Bone marrow (tissue), 2 donors: ENCODE results near the gene STRBP.
A peak's percentile ranks its signal among the peaks of the same experiment; 100 is the strongest.

Source experiments
- DNase-seq, 2 donors: peaks; one replicate each; lab custom pipeline; 2025; lab: John Stamatoyannopoulos, UW

STRBP gene

GRCh38 chr9:123097430-123098095 lies 170.8 kb downstream of the STRBP start:
- no peak for DNase-seq

DNA sequence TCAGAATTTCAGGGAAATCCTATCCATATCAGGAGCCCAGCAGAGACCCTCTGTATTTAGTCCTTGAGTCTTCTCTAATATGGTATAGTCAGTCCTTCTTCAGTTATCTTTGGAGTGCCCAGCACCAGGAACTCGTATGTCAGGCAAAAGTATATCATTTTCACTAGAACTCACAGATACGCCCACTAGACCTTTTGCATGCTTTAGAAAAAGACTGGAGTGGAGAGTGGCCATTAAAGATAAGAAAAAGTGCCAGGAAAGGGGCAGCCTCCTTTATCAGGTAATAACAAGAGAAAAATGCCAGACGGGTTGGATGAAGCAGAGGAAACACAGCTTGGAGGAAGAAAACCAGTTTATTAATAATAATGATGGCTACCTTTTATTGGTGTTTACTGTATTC lies 171.4 kb downstream of the STRBP start:
- no peak for DNase-seq

- DNase-seq = no peak
Measured at GRCh38 chr9:123093141-123093540, 175.2 kb downstream of the STRBP start.

DNA sequence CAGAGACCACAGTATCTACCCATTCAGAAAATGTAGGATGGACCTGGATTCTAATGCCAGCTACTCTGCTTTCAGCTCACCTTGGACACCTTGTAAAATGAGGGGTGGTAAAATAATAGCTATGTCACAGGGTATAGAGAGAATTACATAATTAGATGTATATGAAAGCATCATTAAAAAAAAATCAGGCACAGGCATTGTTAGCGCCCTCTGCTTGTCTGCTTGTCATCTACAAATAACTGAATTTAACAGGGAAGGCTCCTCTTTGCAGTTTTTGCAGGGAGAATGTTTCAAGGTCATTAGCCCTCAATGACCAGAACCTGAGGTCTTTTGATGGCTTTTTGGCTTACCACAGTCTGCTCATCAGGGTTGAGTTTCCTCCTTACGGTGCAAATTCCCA lies 176.9 kb downstream of the STRBP start:
- no peak for DNase-seq

DNA sequence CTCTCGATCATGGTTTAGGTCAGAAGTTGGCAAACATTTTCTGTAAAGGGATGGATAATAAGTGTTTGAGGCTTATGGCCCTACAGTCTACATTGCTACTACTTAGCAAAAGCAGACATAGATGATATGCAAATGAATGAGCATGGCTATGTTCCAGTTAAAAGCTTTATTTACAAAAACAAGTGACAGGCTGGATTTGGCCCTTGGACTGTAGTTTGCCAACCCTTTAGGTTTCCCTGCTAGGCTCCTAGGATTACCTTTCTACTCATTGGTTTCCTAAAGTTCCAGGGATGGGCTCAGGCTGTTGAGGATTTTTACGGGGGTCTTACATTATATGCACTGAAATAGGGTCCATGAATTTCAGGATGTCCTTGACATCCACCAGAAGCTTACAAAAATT lies 177.4 kb downstream of the STRBP start:
- no peak for DNase-seq

DNA sequence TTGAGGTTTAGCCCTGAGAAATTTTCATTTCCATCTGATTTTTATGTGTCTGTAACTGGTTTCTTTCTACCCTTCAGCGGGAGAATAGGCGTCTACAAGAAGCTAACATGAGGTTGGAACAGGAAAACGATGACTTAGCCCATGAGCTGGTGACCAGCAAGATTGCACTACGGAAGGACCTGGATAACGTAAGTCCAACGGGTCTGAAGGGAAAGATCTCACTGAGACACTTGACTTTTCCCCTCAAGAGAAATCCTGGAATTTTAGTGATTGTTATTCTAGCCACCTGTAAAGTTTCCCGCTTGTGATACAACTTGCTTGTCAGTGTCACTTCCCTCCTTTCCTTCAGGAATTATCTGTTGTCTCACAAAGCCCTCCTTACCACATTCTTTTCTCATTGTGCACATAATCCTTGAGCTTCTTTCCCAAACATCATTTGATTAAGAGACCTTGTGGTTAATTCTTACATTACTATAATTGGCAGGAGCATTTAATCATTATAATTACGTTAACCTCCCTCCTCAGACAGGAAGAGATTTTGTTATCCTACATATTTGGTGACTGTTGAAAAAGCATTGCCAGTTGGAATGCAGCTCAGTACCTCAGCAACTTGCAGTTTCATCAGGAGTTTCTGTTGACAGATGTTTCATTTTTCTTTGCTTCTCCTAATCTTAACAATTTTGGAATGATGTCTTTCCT lies 178.0 kb downstream of the STRBP start:
- no peak for DNase-seq

DNA sequence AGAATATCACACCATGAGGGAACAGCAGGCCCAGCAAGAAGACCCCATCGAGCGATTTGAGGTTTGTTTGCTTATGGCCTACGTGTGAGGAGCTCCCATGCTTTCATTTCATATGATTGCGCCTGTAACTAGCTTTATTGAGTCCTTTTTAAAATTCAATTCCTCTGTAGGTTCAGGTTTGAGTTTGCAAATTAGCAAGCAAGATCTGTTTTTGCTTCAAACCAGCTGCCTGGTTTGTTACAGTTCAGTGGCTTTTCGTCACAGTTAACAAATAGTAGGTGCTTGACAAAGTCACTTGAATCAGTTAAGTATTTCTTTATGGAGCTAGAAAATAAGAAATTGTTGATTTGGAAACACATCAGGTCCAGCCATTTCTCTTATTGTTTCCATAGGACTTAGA lies 178.6 kb downstream of the STRBP start:
- no peak for DNase-seq

GRCh38 chr9:123089040-123089439 lies 179.3 kb downstream of the STRBP start:
- DNase-seq = no peak

GRCh38 chr9:123087359-123087888 lies 181.0 kb downstream of the STRBP start:
- no peak for DNase-seq

DNA sequence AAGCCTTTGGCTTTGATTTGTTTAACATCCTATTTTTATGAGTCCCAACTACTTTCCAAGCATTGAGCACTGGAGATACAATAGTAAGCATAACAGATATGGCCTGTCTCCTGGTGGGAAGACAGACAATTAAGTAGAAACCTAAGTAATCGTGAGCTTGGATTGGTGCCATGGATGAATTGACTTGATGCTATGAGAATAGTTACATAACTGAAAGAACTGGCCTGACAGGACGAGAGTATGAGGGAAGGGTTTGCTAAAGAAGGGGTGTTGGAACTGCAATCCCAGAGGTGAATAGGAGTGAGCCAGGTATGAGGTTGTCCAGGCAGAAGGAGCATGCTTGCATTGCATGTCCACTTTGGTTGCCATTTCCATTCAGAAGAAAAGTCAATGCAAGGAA lies 182.5 kb downstream of the STRBP start:
- DNase-seq = no peak

DNA sequence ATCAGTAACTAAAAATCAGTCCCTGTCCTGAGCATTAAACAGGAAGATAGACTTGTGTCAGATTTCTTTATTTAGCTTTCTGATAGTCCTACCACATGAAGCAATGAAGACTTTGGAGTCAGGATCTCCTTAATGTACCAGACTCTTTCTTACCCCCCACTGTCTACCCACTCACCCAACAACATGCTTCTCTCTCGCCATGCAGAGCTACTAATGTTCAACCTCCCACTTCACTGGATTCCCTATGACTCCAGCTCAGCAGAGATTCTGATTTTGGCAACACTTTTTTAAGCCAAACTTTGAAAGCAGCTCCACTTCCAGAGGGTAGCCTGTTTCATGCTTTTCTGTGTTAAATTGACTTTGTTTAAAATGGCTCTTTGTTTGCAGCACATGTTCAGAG lies 184.1 kb downstream of the STRBP start:
- DNase-seq = no peak

- DNase-seq = no peak
Measured at GRCh38 chr9:123083680-123084079, 184.7 kb downstream of the STRBP start.

GRCh38 chr9:123081824-123082223 lies 186.6 kb downstream of the STRBP start:
- DNase-seq = peak in 1 of 2 donors; percentile 9

- DNase-seq = no peak
Measured at GRCh38 chr9:123080444-123080843, 187.9 kb downstream of the STRBP start.

- no peak for DNase-seq
Measured at GRCh38 chr9:123074628-123075027, 193.8 kb downstream of the STRBP start.

DNA sequence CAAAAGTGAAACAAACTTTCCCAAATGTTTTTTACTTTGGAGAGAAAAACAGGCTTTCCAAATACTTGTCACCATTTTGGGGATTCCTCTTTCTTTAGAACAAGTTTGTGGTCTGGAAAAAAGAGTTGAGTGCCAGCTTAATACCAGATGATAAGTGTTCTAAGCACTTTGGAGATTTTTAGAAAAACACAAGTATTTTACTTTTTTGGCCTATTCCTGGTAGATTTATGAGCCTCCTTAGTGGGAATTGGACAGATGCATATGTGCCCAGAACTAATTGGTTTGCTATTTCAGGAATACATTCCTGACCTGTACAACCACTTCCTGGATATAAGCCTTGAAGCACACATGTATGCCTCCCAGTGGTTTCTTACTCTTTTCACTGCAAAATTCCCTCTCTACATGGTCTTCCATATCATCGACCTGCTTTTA lies 194.4 kb downstream of the STRBP start:
- DNase-seq = no peak

- DNase-seq = no peak
Measured at GRCh38 chr9:123073441-123073840, 194.9 kb downstream of the STRBP start.

DNA sequence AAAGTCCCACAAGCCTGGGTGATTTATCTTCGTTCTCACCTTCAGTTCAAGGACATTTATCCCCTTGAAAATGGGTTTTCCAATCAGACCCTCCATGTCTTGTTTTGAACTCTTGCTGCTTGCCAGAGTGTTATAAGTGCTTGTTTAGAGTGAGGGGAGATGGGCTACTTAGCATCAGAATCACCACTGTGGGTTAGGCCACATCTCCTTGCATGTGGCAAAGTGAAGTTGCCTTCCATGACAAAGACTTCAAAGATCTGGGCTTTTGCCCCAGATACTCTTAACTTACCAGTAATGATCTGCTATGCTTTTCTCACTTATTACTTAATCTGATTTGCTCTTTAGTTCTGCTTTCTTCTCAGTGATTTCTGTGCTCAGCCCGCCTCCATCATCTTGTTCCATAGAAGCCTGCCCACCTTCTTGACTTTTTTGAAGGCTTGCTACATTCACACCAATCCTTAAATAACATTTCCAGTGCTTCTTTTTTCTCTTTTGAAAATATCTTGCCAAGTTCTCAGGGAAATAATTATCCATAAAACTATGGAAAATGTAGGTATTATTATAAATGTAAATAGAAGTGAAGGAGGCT lies 195.9 kb downstream of the STRBP start:
- no peak for DNase-seq
